GM12865 (cell line): Measurements from ENCODE around the gene BRD8.
"Not testable (repeated sequence)": the region's sequence is repeated elsewhere in the genome, so short reads cannot be mapped to it uniquely, and the experiment has no call there.

Source experiments
- DNase-seq: peaks from one replicate; pipeline ENCODE4 v3.0.0; 2010; ENCODE audit warnings: low read depth
- H3K4me3 ChIP-seq: 2 replicates; pipeline ENCODE4 v1.5.1; 2011; ENCODE audit warnings: mild to moderate bottlenecking, low read depth, low read length, control low read depth
- TF ChIP-seq, protein P1 (sequence below): IDR thresholded peaks from 2 replicates; pipeline ENCODE4 v1.5.1; 2011; ENCODE audit warnings: low read length, control low read depth, low read depth, inconsistent platforms; ENCODE audit not compliant: insufficient read depth; ENCODE audit errors: missing control alignments

The BRD8 gene

DNA sequence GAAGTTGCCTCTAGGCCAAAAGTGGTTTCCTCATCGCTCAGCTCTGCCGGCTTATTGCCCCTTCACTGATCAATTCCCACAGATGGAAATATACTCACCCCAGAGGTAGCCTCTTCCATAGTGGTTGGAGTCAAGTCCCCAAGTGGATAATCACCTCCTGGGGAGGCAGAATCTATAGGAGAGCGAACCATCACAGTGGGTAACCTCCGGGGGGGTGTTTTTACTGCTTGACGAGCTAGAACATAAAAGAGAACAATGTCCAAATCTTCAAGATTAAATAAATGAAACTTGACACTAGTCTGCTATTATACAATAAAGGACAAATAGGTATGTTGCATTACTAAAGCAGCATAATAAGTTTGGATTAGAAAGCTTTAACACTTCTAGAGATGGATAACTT is 9.3 kb downstream of the BRD8 start:
- TF ChIP-seq, protein P1, sequence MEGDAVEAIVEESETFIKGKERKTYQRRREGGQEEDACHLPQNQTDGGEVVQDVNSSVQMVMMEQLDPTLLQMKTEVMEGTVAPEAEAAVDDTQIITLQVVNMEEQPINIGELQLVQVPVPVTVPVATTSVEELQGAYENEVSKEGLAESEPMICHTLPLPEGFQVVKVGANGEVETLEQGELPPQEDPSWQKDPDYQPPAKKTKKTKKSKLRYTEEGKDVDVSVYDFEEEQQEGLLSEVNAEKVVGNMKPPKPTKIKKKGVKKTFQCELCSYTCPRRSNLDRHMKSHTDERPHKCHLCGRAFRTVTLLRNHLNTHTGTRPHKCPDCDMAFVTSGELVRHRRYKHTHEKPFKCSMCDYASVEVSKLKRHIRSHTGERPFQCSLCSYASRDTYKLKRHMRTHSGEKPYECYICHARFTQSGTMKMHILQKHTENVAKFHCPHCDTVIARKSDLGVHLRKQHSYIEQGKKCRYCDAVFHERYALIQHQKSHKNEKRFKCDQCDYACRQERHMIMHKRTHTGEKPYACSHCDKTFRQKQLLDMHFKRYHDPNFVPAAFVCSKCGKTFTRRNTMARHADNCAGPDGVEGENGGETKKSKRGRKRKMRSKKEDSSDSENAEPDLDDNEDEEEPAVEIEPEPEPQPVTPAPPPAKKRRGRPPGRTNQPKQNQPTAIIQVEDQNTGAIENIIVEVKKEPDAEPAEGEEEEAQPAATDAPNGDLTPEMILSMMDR, result no peak
- H3K4me3 ChIP-seq, result no peak overlapping the region
- DNase-seq, result no peak

DNA sequence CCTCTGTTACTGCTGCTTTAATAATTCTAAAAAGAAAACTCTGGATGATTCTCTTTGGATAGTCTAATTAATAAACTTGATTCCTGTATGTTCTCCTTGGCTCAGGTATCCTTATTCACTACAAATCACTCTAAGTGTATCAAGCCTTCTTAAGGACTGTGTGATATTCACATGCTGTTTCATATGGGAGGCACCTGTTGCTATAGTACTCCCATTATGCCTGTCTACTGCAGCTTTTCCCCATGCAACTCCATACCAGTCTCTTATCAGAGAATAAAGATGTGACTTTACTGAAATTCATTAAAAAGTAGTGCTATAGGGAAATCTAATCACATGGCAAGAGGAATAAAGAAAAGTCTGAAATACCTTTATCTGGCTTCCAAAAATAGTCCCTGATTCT is 14.7 kb downstream of the BRD8 start:
- TF ChIP-seq, protein P1, result no peak
- no peak overlapping the region for H3K4me3 ChIP-seq

DNA sequence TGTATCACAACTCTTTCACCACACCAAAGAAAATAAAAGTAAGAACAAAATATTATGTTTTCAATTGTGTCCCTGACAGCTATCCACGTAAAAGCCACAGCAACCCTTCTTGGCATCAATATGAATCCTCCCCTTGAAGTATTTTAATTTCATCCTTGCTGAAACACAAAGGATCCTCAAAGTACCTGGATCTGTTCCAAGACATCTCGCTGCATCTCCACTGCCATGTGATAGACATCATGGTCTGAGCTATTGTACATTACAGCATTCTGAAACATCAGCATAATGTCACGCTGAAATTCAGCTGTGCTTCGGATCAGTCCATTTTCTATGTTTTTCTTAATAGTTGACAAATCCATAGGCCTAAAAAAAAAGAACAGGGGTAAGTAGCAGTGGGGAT is 17.7 kb downstream of the BRD8 start:
- H3K4me3 ChIP-seq, result no peak overlapping the region
- TF ChIP-seq, protein P1, result no peak
- no peak for DNase-seq

More for the DNA sequence above, 14.7 kb downstream of the BRD8 start:
- no peak for DNase-seq

DNA sequence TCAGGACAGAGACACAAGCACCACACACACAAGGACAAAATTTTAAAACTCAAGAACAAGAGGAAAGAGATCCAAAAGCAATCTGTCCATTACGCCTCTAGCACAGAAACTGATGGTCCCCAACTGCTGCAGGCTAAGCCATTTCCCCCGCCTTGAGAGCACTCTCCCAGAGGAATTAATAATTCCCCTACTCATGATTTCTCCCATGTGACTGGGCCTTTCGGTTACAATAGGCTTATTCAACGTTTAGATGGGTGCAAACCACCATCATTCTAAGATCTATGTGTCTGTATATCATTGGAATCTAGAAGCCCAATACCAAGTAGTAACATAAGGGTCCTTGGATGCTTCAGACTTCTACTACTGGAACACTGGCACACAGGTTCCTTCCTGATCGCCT is 18.8 kb downstream of the BRD8 start:
- TF ChIP-seq, protein P1, result no peak
- no peak for DNase-seq
- H3K4me3 ChIP-seq, result no peak overlapping the region

DNA sequence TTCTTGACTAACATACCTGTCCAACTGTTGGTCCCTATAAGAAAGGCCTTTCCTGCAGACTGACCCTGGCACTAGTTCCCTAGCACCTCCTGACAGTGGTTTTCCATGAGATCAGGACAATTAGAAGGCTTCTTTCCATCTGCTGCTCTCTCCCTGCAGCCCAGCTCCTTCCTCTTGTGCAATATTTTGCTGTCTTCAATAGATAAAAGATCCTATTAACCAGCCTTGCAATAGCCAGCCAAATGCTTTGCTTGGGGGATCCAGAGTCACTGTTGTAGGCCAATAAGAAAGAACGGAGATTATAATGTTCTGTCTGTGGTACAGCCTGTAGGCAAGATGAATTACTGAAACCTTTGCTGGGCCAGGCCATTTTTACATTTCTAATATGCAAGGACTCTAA is 20.8 kb downstream of the BRD8 start:
- H3K4me3 ChIP-seq, result no peak overlapping the region
- TF ChIP-seq, protein P1, result no peak
- DNase-seq, result no peak

DNA sequence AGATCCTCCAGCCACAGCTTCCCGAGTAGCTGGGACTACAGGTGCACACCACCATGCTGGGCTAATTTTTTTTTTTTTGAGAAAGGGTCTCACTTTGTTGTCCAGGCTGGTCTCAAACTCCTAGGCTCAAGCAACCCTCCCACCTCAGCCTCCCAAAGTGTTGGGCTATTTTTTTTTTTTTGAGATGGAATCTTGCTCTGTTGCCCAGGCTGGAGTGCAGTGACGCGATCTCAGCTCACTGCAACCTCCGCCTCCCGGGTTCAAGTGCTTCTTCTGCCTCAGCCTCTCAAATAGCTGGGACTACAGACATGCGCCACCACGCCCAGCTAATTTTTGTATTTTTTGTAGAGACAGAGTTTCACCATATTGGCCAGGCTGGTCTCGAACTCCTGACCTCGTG is 22.5 kb downstream of the BRD8 start:
- not testable (repeated sequence) for H3K4me3 ChIP-seq, DNase-seq

DNA sequence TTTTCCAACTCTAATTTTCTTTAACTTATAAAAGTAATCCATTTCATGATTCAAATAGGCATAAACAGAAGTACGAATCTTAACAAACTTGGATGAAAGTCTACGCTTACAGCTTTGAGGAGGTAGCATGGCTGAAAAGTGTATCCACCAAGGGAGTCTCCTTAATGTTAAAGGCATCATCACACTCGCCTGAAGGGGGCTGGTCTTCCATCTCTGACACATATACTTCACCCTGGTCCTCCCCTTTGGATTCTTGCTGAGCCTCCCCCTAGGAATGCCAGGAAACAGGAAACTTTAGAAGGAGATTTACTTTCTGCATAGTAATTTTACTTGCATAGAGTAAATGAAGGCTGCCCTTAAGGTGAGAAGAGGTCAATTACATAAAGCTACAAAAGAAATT is 28.9 kb downstream of the BRD8 start:
- DNase-seq, result no peak
- H3K4me3 ChIP-seq, result no peak overlapping the region
- TF ChIP-seq, protein P1, result no peak

DNA sequence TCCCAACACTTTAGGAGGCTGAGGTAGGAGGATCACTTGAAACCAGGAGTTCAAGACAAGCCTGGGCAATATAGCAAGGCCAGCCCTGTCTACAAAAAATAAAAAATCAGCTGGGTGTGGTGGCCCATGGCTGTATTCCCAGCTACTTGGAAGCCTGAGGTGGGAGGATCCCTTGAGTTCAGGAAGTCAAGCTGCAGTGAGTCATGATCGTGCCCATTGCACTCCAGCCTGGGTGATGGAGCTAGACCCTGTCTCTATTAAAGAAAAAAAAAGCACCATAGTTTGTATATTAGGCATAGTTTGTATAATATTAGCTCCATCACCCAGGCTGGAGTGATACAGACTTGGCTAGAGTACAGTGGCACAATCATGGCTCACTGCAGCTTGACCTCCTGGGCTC is 29.6 kb downstream of the BRD8 start:
- no peak for DNase-seq
- TF ChIP-seq, protein P1, result no peak
- H3K4me3 ChIP-seq, result no peak overlapping the region

DNA sequence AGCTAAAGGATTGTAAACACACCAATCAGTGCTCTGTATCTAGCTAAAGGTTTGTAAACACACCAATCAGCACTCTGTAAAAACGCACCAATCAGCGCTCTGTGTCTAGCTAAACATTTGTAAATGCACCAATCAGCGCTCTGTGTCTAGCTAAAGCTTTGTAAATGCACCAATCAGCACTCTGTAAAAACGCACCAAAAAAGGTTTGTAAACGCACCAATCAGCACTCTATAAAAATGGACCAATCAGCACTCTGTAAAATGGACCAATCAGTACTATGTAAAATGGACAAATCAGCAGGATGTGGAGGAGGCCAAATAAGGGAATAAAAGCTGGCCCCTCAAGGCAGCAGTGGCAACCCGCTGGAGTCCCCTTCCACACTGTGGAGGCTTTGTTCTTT is 34.9 kb downstream of the BRD8 start:
- not testable (repeated sequence) for DNase-seq, H3K4me3 ChIP-seq
